CD8-positive, alpha-beta memory T cell (primary cell): ENCODE results near the gene ALAS1. TPM values are rescaled to one million over a fixed set of nuclear protein-coding genes. Genes with fewer than 3 reads are reported as not detected.

Experiments
- CTCF ChIA-PET: fragments of 350-600 bp; sonication (Branson Sonifier 250); formaldehyde crosslinking; loops from one replicate; lab custom pipeline; 2021; ENCODE audit warnings: antibody characterized with exemption; lab: Charles Lee
- POLR2A ChIA-PET: fragments of 350-600 bp; sonication (Branson Sonifier 250); formaldehyde crosslinking; loops from one replicate; lab custom pipeline; 2021; ENCODE audit warnings: antibody characterized with exemption; lab: Charles Lee
- DNase-seq, 5 donors: peaks; one replicate each; pipeline versions ENCODE4 v3.0.0 to v3.0.0-alpha.2; 2020 to 2022; ENCODE audit warnings: mixed read lengths in 1 of 5
- H3K27ac ChIP-seq: one replicate; pipeline ENCODE4 v1.7.0; 2013; ENCODE audit warnings: low read depth, mild to moderate bottlenecking, low read length, moderate library complexity
- H3K27me3 ChIP-seq: 2 replicates; pipeline ENCODE4 v1.7.0; 2013; ENCODE audit warnings: low read length, mild to moderate bottlenecking; ENCODE audit not compliant: insufficient read depth, poor library complexity, severe bottlenecking
- H3K36me3 ChIP-seq: 2 replicates; pipeline ENCODE4 v1.7.0; 2013; ENCODE audit warnings: mild to moderate bottlenecking, low read length, moderate library complexity; ENCODE audit not compliant: insufficient read depth
- H3K4me1 ChIP-seq: 2 replicates; pipeline ENCODE4 v1.7.0; 2013; ENCODE audit warnings: mild to moderate bottlenecking, low read length, moderate library complexity; ENCODE audit not compliant: insufficient read depth
- H3K4me3 ChIP-seq: 2 replicates; pipeline ENCODE4 v1.7.0; 2013; ENCODE audit warnings: mild to moderate bottlenecking, low read length
- H3K9me3 ChIP-seq: 2 replicates; pipeline ENCODE4 v1.7.0; 2013; ENCODE audit warnings: mild to moderate bottlenecking, low read length
- H3K27ac Mint-ChIP-seq, 8 donors: one replicate each; pipeline ENCODE4 v1.8.0; 2020 to 2021; ENCODE audit warnings: mixed read lengths in 8 of 8, mild to moderate bottlenecking in 6 of 8, inconsistent platforms in 3 of 8, moderate library complexity in 3 of 8
- H3K27me3 Mint-ChIP-seq, 2 donors: one replicate each; pipeline ENCODE4 v1.8.0; 2020 to 2021; ENCODE audit warnings: mixed read lengths in 2 of 2, mild to moderate bottlenecking in 1 of 2, moderate library complexity in 1 of 2
- H3K36me3 Mint-ChIP-seq, 3 donors: one replicate each; pipeline ENCODE4 v1.8.0; 2020 to 2021; ENCODE audit warnings: mixed read lengths in 3 of 3, inconsistent platforms in 1 of 3, mild to moderate bottlenecking in 1 of 3
- H3K4me1 Mint-ChIP-seq, 3 donors: one replicate each; pipeline ENCODE4 v1.8.0; 2020 to 2021; ENCODE audit warnings: mixed read lengths in 3 of 3, inconsistent platforms in 1 of 3, mild to moderate bottlenecking in 1 of 3
- H3K4me3 Mint-ChIP-seq, 7 donors: one replicate each; pipeline ENCODE4 v1.8.0; 2020 to 2021; ENCODE audit warnings: mixed read lengths in 7 of 7, mild to moderate bottlenecking in 6 of 7, moderate library complexity in 4 of 7, inconsistent platforms in 2 of 7
- H3K9me3 Mint-ChIP-seq, 5 donors: one replicate each; pipeline ENCODE4 v1.8.0; 2020 to 2022; ENCODE audit warnings: mixed read lengths in 5 of 5, mild to moderate bottlenecking in 3 of 5, moderate library complexity in 2 of 5, inconsistent platforms in 1 of 5
- polyA plus RNA-seq: library from polyadenylated mRNA; unstranded; fragments of 300-500 nt; fragmentation: Illumina TruSeq; gene quantifications from one replicate; pipeline ENCODE4 v1.2.3, GENCODE V29; 2021
- total RNA-seq, 2 experiments: library from RNA; stranded (reverse); gene quantifications; one replicate each; pipeline ENCODE4 v1.2.3, GENCODE V29; 2021

The ALAS1 gene
- total and polyA plus RNA-seq, 3 experiments from 2014 or later = 32.9 to 73.0 (median 72.2) TPM

DNA sequence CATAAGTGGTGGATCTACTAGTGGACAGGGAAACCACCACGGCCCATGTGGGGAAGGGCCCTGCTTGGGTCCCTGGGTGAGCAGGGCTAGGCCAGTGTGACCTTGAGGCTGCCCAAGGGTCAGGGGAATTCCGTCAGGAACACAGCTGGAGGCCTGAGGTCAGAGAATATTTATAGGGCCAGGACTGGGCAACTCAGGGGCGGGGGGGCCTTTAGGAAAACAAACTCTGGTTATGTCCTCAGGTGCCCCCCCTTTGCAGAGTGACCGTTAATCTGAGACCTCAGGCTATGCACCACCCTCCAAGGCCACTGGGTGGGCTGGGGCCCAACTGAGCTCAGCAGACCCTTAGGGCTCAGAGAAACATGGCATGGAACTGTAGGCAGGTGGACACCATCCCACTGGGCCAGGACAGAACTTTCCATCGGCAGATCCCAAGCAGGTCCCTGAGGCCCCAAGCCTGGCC is 38.5 kb downstream of the ALAS1 start:
- Mint-ChIP-seq H3K4me3 (peak overlapping the region in 6 of 7 donors; percentile 23 to 88 (median 53)), H3K27me3 (peaks cover 0 to 2% of the 10 kb centered on the region in 2 donors), H3K27ac (peak overlapping the region; percentile 58 to 88 (median 68)), H3K36me3 (peaks cover 0 to 52% (median 5%) of the 10 kb centered on the region in 3 donors), H3K4me1 (peaks cover 68 to 94% (median 87%) of the 10 kb centered on the region in 3 donors), H3K9me3 (no peaks in the 10 kb centered on the region)
- Histone ChIP-seq H3K9me3 (no peaks in the 10 kb centered on the region), H3K4me3 (no peak overlapping the region), H3K36me3 (peaks cover 9% of the 10 kb centered on the region), H3K27ac (peak overlapping the region; percentile 16), H3K4me1 (peaks cover 81% of the 10 kb centered on the region), H3K27me3 (no peaks in the 10 kb centered on the region)
- ChIA-PET POLR2A (interaction anchor here (0.9 to 3.1 kb wide), 4 partner anchors 9 to 41 kb away, joined by 3 to 39 read pairs (median 10); partner anchors contain the start of genes PPM1M and WDR82), CTCF (interaction anchor here (1.0 to 10.2 kb wide), 6 partner anchors 14 to 102 kb away, joined by 3 to 74 read pairs (median 40); partner anchors contain the start of genes TLR9 and WDR82)
- DNase-seq = peak in 1 of 5 donors; percentile 44

DNA sequence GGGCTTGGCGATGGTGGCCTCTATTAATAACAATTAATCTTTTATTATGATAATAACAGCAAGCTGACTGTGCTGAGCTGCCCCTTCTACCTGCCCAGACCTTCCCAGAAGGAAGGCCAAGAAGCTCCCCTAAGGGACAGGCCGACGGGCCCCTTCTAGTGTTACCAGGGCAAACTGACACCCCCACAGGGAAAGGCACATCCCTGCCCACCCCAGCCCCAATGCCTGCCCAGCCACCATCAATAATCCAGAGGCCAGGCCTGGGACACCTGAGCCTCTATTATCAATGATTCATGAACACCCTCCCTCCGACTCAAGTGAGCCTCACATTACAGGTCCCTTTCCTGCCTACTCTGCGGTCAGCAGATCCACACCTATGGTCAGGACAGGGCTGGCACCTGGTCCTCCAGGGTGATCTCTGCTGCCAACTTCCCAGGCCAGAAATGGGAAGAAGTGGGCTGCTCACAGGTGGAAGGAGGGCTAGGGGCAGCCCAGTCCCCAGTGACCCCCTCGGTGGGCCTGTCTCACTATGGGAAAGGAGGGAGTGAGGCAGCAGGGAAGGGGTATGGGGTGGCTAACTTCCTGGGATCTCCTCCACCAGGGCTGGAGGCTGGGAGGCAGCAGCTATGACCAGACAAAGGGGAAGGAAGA is 39.2 kb downstream of the ALAS1 start:
- H3K4me1 ChIP-seq = peaks cover 81% of the 10 kb centered on the region
- peaks cover 0 to 47% (median 3%) of the 10 kb centered on the region in 3 donors for H3K36me3 Mint-ChIP-seq
- no peaks in the 10 kb centered on the region for H3K9me3 ChIP-seq
- H3K4me3 ChIP-seq = peak overlapping the region; percentile 96
- ChIA-PET CTCF (interaction anchor here (1.0 to 10.2 kb wide), 6 partner anchors 15 to 102 kb away, joined by 3 to 74 read pairs (median 40); partner anchors contain the start of genes TLR9 and WDR82), POLR2A (interaction anchor here (0.9 to 3.1 kb wide), 5 partner anchors 9 to 41 kb away, joined by 3 to 39 read pairs (median 3); partner anchors contain the start of genes PPM1M and WDR82)
- H3K4me1 Mint-ChIP-seq = peaks cover 70 to 93% (median 87%) of the 10 kb centered on the region in 3 donors
- peaks cover 0 to 2% of the 10 kb centered on the region in 2 donors for H3K27me3 Mint-ChIP-seq
- H3K27me3 ChIP-seq = no peaks in the 10 kb centered on the region
- peaks cover 2% of the 10 kb centered on the region for H3K36me3 ChIP-seq
- peak overlapping the region in 7 of 8 donors; percentile 10 to 92 (median 81) for H3K27ac Mint-ChIP-seq
- H3K4me3 Mint-ChIP-seq = peak overlapping the region; percentile 61 to 99 (median 79)
- DNase-seq = peak in 1 of 5 donors; percentile 43
- peak overlapping the region; percentile 83 for H3K27ac ChIP-seq
- no peaks in the 10 kb centered on the region for H3K9me3 Mint-ChIP-seq

GRCh38 chr3:52237657-52238172 is 39.8 kb downstream of the ALAS1 start:
- Histone ChIP-seq H3K4me3 (peak overlapping the region; percentile 96), H3K27ac (peak overlapping the region; percentile 83), H3K9me3 (no peaks in the 10 kb centered on the region), H3K4me1 (peaks cover 77% of the 10 kb centered on the region), H3K27me3 (no peaks in the 10 kb centered on the region), H3K36me3 (no peaks in the 10 kb centered on the region)
- Mint-ChIP-seq H3K9me3 (no peaks in the 10 kb centered on the region), H3K27ac (peak overlapping the region; percentile 82 to 96 (median 92)), H3K36me3 (peaks cover 0 to 42% (median 3%) of the 10 kb centered on the region in 3 donors), H3K4me3 (peak overlapping the region; percentile 96 to 99 (median 98)), H3K27me3 (peaks cover 0 to 2% of the 10 kb centered on the region in 2 donors), H3K4me1 (peaks cover 70 to 90% (median 83%) of the 10 kb centered on the region in 3 donors)
- CTCF ChIA-PET = interaction anchor here (1.0 to 10.2 kb wide), 8 partner anchors 14 to 101 kb away, joined by 3 to 74 read pairs (median 10); partner anchors contain the start of genes GLYCTK, TLR9 and WDR82
- POLR2A ChIA-PET = interaction anchor here (0.9 to 3.1 kb wide), 5 partner anchors 8 to 44 kb away, joined by 3 to 39 read pairs (median 6); partner anchors contain the start of genes PPM1M and WDR82
- DNase-seq = peak in 1 of 5 donors; percentile 46

DNA sequence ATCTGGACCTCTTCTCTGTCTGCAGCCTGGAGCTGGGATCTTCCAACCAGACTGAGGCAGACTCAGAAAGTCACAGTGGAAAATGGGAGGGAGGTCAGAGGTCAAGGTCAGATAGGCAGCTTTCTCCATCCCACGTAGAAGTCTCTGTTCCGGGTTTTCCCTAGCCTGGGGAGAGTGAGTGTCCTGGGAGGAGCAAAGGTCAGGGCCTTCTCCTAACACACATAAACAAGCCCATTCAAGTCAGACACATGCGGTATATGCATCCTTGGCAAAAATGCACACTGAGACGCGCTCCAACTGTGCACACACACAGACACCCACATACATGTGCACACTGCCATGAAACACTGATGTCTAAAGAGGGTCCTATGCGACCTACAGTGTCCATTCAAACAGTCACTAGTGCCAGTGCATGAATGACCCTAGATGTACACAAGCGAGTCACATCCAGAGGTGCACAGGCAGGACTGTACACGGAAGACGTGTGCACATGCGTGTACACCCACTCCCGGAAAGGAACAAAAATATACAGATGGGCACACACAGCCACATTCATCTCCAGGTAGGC is 40.3 kb downstream of the ALAS1 start:
- Mint-ChIP-seq H3K36me3 (peaks cover 0 to 37% (median 3%) of the 10 kb centered on the region in 3 donors), H3K27ac (peak overlapping the region; percentile 41 to 96 (median 93))

DNA sequence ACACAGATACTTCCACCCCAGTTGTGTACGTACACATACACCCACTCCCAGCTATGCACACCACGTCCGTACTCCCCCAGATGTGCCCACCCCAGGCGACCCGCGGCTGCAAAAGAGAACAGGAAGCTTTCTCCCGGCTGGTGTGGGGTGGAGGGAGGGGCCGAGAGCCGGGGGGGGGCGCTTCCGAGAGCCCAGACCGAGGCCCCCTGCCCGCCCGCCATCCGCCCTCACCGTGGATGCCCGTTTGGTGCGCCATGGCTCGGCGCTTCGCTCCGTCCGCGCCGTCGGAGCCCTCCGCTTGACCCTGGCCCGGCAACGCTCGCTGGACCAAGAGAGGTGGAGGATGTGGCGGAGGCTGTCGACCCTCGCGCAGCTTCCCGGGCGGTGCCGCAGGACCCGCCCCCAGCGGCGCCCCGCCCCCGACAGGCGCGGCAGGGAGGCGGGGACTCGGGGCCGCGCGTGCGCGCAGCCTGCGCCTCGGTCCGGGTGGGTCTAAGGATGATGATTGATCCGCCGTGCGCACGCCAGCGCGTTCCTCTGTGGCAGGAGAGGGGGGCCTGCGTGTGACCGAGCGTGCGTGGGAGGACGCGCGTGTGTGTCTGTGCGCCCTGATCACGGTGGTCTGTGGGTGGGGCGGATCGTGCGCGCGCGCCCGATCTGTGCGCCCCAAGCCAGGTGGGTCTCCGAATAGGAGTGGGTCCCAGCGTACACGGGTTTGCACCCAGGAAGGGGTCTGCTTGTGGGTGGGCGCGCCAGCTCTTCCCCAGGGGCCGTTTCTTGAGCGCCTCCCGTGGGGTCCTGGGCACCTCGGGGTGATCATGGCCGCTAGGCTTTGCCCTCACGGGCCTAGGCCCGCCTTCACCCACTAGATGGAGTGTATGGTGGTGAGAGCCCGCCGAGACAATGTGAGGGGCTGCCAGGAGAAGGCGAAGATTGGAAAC is 41.1 kb downstream of the ALAS1 start, which contains the start of gene TWF2:
Gene TWF2, minus strand, starts transcription at position 398 of the 941 bp plus-strand sequence. Its CDS starts 142 bp downstream, at position 256.
- H3K36me3 ChIP-seq = no peaks in the 10 kb centered on the region
- ChIA-PET POLR2A (interaction anchor here (0.9 to 3.1 kb wide), 10 partner anchors 10 to 49 kb away, joined by 3 to 39 read pairs (median 6); partner anchors contain the start of genes GLYCTK and WDR82), CTCF (interaction anchor here (1.3 to 10.2 kb wide), 8 partner anchors 13 to 100 kb away, joined by 4 to 74 read pairs (median 10); partner anchors contain the start of genes GLYCTK, TLR9 and WDR82)
- Mint-ChIP-seq H3K4me1 (peaks cover 72 to 88% (median 83%) of the 10 kb centered on the region in 3 donors), H3K27me3 (peaks cover 0 to 2% of the 10 kb centered on the region in 2 donors), H3K27ac (peak within 1 kb of the TSS; percentile 88 to 99 (median 96)), H3K36me3 (peaks cover 0 to 30% (median 3%) of the 10 kb centered on the region in 3 donors), H3K9me3 (no peaks in the 10 kb centered on the region), H3K4me3 (peak within 1 kb of the TSS; percentile 96 to 99 (median 98))
- DNase-seq = peak; percentile 82 to 94 (median 88)
- H3K27ac ChIP-seq = peak within 1 kb of the TSS; percentile 83
- no peaks in the 10 kb centered on the region for H3K27me3 ChIP-seq
- peaks cover 76% of the 10 kb centered on the region for H3K4me1 ChIP-seq
- H3K4me3 ChIP-seq = peak within 1 kb of the TSS; percentile 96
- H3K9me3 ChIP-seq = no peaks in the 10 kb centered on the region

More for the DNA sequence above, 40.3 kb downstream of the ALAS1 start:
- DNase-seq = no peak
- Histone ChIP-seq H3K4me1 (peaks cover 72% of the 10 kb centered on the region), H3K4me3 (peak overlapping the region; percentile 96), H3K9me3 (no peaks in the 10 kb centered on the region), H3K36me3 (no peaks in the 10 kb centered on the region), H3K27ac (peak overlapping the region; percentile 83), H3K27me3 (no peaks in the 10 kb centered on the region)
- Mint-ChIP-seq H3K9me3 (no peaks in the 10 kb centered on the region), H3K4me3 (peak overlapping the region; percentile 96 to 99 (median 98)), H3K27me3 (peaks cover 0 to 2% of the 10 kb centered on the region in 2 donors), H3K4me1 (peaks cover 67 to 88% (median 84%) of the 10 kb centered on the region in 3 donors)
- POLR2A ChIA-PET = interaction anchor here (0.9 to 3.1 kb wide), 11 partner anchors 9 to 50 kb away, joined by 3 to 39 read pairs (median 6); partner anchors contain the start of genes GLYCTK and WDR82
- CTCF ChIA-PET = interaction anchor here (1.3 to 10.2 kb wide), 8 partner anchors 14 to 100 kb away, joined by 4 to 74 read pairs (median 10); partner anchors contain the start of genes GLYCTK, TLR9 and WDR82

DNA sequence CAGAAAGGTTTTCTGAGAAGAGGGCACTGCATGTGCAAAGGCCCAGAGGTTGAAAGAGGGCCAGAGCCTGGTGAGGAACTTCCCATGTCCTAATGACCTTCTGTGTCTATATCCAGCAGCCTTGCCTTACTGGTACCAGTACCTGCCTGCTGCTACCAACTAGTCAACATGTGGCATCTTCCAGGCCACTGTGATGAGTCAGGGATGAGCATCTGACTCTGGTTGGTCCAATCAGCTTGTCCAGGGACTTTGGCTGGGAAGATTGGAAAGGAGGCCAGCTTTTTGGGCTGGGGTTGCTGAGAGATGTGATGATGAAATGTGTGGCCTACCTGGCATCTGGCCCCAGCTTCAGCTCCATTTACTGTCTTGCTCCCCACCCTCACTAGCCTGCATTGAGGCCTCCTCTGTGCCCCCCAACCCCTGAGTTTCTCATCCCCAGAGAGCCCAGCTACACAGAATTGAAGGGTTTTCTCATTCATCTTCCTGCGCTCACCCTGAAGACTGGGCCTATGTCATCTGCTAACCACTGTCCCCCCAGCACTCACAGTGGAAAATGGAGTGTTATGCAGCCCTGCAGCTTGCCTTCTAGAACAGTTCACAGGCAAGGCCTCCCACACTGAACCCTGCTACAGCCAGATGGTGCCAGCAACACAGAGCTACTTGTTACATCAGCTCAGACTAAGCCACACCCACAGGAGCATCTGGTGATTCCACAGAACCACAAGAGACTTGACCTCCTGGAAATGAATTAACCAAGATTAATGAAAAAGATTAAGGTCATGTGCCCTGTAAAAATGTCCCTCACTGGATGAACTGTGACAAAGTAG is 42.3 kb downstream of the ALAS1 start:
- Mint-ChIP-seq H3K4me3 (peak overlapping the region; percentile 96 to 99 (median 98)), H3K36me3 (peaks cover 0 to 19% (median 3%) of the 10 kb centered on the region in 3 donors), H3K4me1 (peaks cover 75 to 88% (median 83%) of the 10 kb centered on the region in 3 donors), H3K9me3 (no peaks in the 10 kb centered on the region), H3K27me3 (peaks cover 0 to 2% of the 10 kb centered on the region in 2 donors), H3K27ac (peak overlapping the region; percentile 88 to 99 (median 96))
- Histone ChIP-seq H3K27me3 (no peaks in the 10 kb centered on the region), H3K36me3 (no peaks in the 10 kb centered on the region), H3K9me3 (no peaks in the 10 kb centered on the region), H3K27ac (peak overlapping the region; percentile 83), H3K4me3 (peak overlapping the region; percentile 96), H3K4me1 (peaks cover 80% of the 10 kb centered on the region)
- ChIA-PET CTCF (interaction anchor here (1.0 to 10.2 kb wide), 12 partner anchors 9 to 99 kb away, joined by 3 to 74 read pairs (median 4); partner anchors contain the start of genes TLR9 and WDR82), POLR2A (interaction anchor here (1.3 to 2.8 kb wide), 3 partner anchors 13 to 42 kb away, joined by 4 to 27 read pairs (median 6); no protein-coding TSS in a partner anchor)
- DNase-seq = peak in 2 of 5 donors; percentile 25 to 61
